Bronchial epithelial cell (primary cell): ENCODE measurements around the gene MRPL3. TPM values are rescaled to one million over a fixed set of nuclear protein-coding genes. Genes with fewer than 3 reads are reported as not detected.

Experiments
- DNase-seq: peaks from one replicate; pipeline ENCODE4 v3.0.0-alpha.2; 2010; ENCODE audit warnings: low read depth
- FAIRE-seq: peaks from 2 replicates; lab custom pipeline; 2011; peaks lifted over from hg19 to GRCh38; lab: Jason Lieb, UNC
- H3K27me3 ChIP-seq: 2 replicates; pipeline ENCODE4 v1.5.1; 2011; ENCODE audit warnings: low read length; ENCODE audit not compliant: control insufficient read depth, insufficient read depth
- H3K36me3 ChIP-seq: 2 replicates; pipeline ENCODE4 v1.5.1; 2011; ENCODE audit warnings: low read length; ENCODE audit not compliant: control insufficient read depth, insufficient read depth
- H3K4me3 ChIP-seq: 2 replicates; pipeline ENCODE4 v1.5.1; 2011; ENCODE audit warnings: mild to moderate bottlenecking, low read depth, low read length, control low read depth
- CTCF ChIP-seq: IDR thresholded peaks from 2 replicates; pipeline ENCODE4 v1.5.1; 2011; ENCODE audit warnings: mild to moderate bottlenecking, moderate library complexity, low read length, control low read depth, inconsistent platforms; ENCODE audit not compliant: insufficient read depth, severe bottlenecking
- total RNA-seq: library from RNA; depleted of rRNA; stranded (reverse); fragments of >200 nt; gene quantifications from 2 replicates; pipeline ENCODE4 v1.2.1, GENCODE V29; 2014

The MRPL3 gene
- total RNA-seq, 1 donor from 2014 or later = 119 TPM

- Histone ChIP-seq H3K4me3 (no peak overlapping the region), H3K36me3 (no peaks in the 10 kb centered on the region), H3K27me3 (no peaks in the 10 kb centered on the region)
- TF ChIP-seq CTCF = no peak
- DNase-seq = no peak
- no peak for FAIRE-seq
These were observed 27.6 kb upstream of the MRPL3 start for GRCh38 chr3:131530388-131530787.

GRCh38 chr3:131526801-131527347, 24.1 kb upstream of the MRPL3 start:
- Histone ChIP-seq H3K4me3 (peak overlapping the region; percentile 27), H3K27me3 (no peaks in the 10 kb centered on the region), H3K36me3 (no peaks in the 10 kb centered on the region)
- FAIRE-seq = no peak
- peak; percentile 52 for TF ChIP-seq CTCF
- no peak for DNase-seq

GRCh38 chr3:131518680-131519079, 15.9 kb upstream of the MRPL3 start:
- FAIRE-seq (no peak), DNase-seq (no peak)
- Histone ChIP-seq H3K4me3 (no peak overlapping the region), H3K27me3 (no peaks in the 10 kb centered on the region), H3K36me3 (no peaks in the 10 kb centered on the region)
- no peak for TF ChIP-seq CTCF

GRCh38 chr3:131505421-131505820, 2.6 kb upstream of the MRPL3 start:
- DNase-seq (no peak), FAIRE-seq (no peak)
- Histone ChIP-seq H3K4me3 (no peak overlapping the region), H3K27me3 (no peaks in the 10 kb centered on the region), H3K36me3 (peaks cover 4% of the 10 kb centered on the region)
- no peak for TF ChIP-seq CTCF

- FAIRE-seq (no peak), DNase-seq (no peak)
- Histone ChIP-seq H3K27me3 (no peaks in the 10 kb centered on the region), H3K36me3 (peaks cover 12% of the 10 kb centered on the region), H3K4me3 (peak overlapping the region; percentile 69)
- no peak for TF ChIP-seq CTCF
These were observed 507 bp upstream of the MRPL3 start for GRCh38 chr3:131503320-131503635.

- DNase-seq (peak; percentile 3), FAIRE-seq (no peak)
- H3K36me3 ChIP-seq = peaks cover 12% of the 10 kb centered on the region
- no peaks in the 10 kb centered on the region for H3K27me3 ChIP-seq
- peak overlapping the region; percentile 69 for H3K4me3 ChIP-seq
- TF ChIP-seq CTCF = no peak
These were observed 822 bp downstream of the MRPL3 start for GRCh38 chr3:131501949-131502348.
